Measurements from ENCODE around the gene PRMT9.

The PRMT9 gene

GRCh38 chr4:147678796-147679549 is 5.0 kb downstream of the PRMT9 start:
- DNase-seq = no peak

- DNase-seq = no peak
These were observed 5.9 kb downstream of the PRMT9 start for GRCh38 chr4:147678106-147678505.

DNA sequence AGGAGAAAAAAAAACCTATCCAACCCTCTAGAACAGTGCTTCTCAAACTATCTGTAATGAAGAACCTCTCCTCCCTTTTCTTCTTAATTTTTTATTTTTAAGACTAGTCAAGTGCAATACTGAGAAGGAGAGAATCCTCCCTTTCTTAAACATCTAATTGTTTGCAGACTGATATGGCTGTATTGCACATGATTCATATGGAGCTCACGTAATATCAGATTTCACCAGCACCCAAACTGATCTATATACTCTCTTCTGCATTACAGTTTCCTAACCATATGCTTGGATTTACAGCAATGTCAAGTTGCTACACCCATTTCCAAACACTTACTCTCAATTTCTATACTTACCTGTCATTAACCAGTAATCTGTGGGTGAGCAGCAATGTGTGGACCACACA is 9.5 kb downstream of the PRMT9 start:
- no peak for DNase-seq

GRCh38 chr4:147674073-147674472 is 9.9 kb downstream of the PRMT9 start:
- DNase-seq = no peak

GRCh38 chr4:147658501-147658900 is 25.5 kb downstream of the PRMT9 start:
- no peak for DNase-seq

GRCh38 chr4:147655639-147656038 is 28.3 kb downstream of the PRMT9 start:
- DNase-seq = no peak

DNA sequence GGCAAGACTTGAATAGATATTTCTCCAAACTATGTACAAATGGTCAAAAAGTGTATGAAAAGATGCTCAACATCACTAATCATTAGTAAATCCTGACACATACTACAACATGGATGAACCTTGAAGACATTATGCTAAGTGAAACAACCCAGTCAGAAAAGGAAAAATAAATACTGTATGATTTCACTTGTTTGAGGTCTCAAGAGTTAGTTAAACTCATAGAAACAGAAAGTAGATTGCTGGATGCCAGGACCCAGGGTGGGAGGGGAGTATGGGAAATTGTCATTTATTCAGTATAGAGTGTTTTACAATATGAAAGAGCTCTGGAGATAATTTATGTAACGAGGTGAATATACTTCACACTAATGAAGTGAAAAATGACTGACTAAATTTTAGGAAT is 32.4 kb downstream of the PRMT9 start:
- no peak for DNase-seq

- no peak for DNase-seq
These were observed 35.3 kb downstream of the PRMT9 start for GRCh38 chr4:147648656-147649055.

GRCh38 chr4:147645099-147645498 is 38.9 kb downstream of the PRMT9 start:
- DNase-seq = no peak

DNA sequence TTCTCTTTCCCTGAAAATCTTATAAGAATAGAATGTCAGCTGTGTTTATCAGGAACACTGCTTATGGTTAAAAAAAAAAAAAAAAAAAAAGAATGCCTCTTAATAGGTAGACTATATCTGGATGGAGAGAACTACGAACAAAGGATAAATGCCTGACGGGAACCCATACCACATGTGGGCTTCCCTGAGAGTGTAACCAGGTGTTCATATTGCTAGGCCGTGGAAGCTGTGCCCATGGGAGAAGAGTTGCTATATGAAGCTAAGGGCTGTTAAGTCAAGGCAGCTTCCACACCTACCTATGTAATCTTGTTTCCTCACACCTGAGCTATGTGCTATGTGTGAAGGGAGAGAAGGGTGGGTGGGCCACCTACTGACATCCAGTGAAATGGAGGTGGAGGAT is 39.5 kb downstream of the PRMT9 start:
- DNase-seq = no peak

GRCh38 chr4:147643616-147644015 is 40.3 kb downstream of the PRMT9 start:
- DNase-seq = no peak

GRCh38 chr4:147640331-147640730 is 43.6 kb downstream of the PRMT9 start:
- DNase-seq = no peak

DNA sequence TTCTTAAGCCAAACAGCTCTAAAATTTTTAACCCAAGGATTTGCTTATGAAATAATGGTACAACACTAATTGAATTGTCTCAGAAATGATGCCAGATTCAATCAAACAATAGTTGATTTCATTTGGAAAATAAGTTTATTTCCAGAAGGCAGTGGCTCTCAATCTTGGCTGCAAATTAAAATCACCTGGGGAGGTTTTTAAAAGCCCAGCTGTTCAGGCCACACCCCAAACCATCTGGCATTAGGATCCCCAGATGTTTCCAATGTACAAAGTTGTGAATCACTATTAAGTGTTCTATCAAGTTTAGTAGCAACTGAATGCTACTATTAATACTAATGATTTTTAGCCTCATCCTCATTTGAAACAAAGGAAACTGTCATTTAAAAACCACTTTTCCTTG is 44.6 kb downstream of the PRMT9 start:
- DNase-seq = no peak

DNA sequence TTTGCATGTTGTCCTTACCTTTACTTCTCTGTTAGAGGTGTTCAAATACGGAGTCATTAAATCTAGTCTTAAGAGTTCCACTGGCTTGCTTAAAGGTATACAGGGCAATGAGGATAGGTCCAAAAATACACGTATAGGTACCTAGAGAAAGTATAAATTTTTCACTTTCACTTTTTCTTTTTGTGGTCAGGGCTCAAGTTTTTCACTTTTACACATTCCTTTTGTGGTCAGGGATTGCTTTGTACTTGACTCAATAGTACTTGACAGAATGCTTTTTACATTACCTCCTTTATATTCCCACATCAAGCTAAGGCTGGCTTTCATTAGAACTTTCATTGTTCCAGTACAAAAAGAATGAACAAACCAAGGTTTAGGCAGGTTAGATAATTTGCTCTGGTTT is 45.0 kb downstream of the PRMT9 start:
- DNase-seq = no peak

DNA sequence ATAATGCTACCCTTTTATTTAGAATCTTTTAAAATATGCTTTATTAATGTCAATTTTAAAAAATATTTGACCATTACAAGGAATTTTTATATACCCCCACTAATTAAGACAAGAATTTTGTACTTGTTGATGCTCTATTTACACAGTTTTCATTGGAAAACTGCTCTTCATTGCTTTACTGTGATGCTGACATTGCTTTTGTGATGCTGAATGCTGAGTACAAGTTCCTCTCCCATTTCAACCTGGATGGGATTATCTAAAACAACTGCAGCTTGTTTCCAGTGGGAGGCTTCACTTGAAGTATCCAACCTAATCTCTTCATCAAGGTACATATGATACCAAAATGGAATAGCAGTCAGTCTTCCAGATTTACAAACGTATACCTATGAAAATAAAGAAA is 45.6 kb downstream of the PRMT9 start:
- DNase-seq = no peak

DNA sequence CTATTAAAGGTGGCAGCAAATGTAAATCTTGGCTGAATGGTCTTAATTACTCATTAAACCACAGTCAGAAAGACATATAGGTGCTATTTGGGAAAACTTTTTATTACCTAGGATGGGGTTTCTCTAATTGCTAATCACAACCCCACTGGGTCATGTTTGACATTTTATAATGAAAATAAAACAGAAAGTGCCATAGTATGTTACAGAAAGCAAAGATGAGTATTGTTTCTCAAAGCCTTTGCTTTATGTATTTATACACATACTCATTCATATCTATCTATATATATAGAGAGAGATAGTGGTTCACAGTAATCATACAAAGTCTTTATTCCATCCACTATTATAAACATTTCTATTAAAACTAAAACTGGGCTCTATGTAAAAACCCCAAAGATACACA is 48.6 kb downstream of the PRMT9 start:
- DNase-seq = no peak

- DNase-seq = no peak
These were observed 50.3 kb downstream of the PRMT9 start for GRCh38 chr4:147633643-147634042.

GRCh38 chr4:147633113-147633512 is 50.9 kb downstream of the PRMT9 start:
- no peak for DNase-seq

- no peak for DNase-seq
These were observed 53.9 kb downstream of the PRMT9 start for GRCh38 chr4:147629783-147630730.

- no peak for DNase-seq
These were observed 55.5 kb downstream of the PRMT9 start for GRCh38 chr4:147628415-147628814.

- no peak for DNase-seq
These were observed 57.1 kb downstream of the PRMT9 start for GRCh38 chr4:147626903-147627302.

GRCh38 chr4:147625733-147626132 is 58.2 kb downstream of the PRMT9 start:
- DNase-seq = no peak

DNA sequence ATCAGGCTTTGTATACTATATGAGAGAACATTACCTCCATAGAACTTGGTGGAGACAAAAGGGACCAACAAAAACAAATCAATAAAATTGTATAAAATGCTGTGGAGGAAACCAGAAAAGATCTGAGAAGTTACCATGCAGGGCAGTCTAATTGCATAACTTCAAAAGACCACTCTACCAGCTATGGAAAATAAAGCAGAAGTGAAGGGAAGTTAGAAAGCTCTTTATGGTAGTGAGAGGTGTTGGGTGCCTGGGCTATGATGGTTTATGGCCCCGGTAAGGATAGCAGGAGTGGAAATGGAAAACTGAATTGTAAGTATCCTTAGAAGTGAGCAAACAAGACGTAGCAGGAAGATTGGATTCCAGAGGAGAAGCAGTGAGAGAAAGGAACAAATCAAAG is 63.6 kb downstream of the PRMT9 start:
- no peak for DNase-seq
